Psoas muscle (tissue), 8 donors: ENCODE results near the gene MTHFR. TPM values are rescaled to one million over a fixed set of nuclear protein-coding genes. Genes with fewer than 3 reads are reported as not detected.
"Not testable (repeated sequence)": the region's sequence is repeated elsewhere in the genome, so short reads cannot be mapped to it uniquely, and the experiment has no call there.

Source experiments
- ATAC-seq, 4 donors: fragments of 200-7000 bp; cut with Tn5 transposase; one replicate each; pipeline ENCODE4 v1.9.1; 2020; ENCODE audit warnings: moderate library complexity in 3 of 4, mild to moderate bottlenecking in 2 of 4
- DNase-seq, 2 donors: peaks; one replicate each; pipeline ENCODE4 v3.0.0-alpha.2; 2020
- H3K27ac ChIP-seq: fragments of 200-600 bp; one replicate; pipeline ENCODE4 v1.8.0; 2022
- H3K27me3 ChIP-seq, 3 donors: fragments of 200-600 bp in 1 of 3; one replicate each; pipeline versions ENCODE4 v1.6.1 to v1.8.0; 2013 to 2022; ENCODE audit warnings: low read length in 2 of 3, mild to moderate bottlenecking in 2 of 3, moderate library complexity in 1 of 3; ENCODE audit not compliant: insufficient read depth in 3 of 3
- H3K36me3 ChIP-seq, 2 donors: fragments of 200-600 bp in 1 of 2; one replicate each; pipeline versions ENCODE4 v1.6.1 to v1.8.0; 2013 to 2022; ENCODE audit warnings: low read depth in 1 of 2, mild to moderate bottlenecking in 1 of 2, moderate library complexity in 1 of 2; ENCODE audit not compliant: insufficient read depth in 1 of 2
- H3K4me1 ChIP-seq: fragments of 200-600 bp; one replicate; pipeline ENCODE4 v1.8.0; 2022
- H3K4me3 ChIP-seq: fragments of 200-600 bp; one replicate; pipeline ENCODE4 v1.8.0; 2022; ENCODE audit warnings: mild to moderate bottlenecking
- H3K9me3 ChIP-seq: fragments of 200-600 bp; one replicate; pipeline ENCODE4 v1.8.0; 2022
- CTCF ChIP-seq: fragments of 200-600 bp; IDR thresholded peaks from one replicate; pipeline ENCODE4 v1.8.0; 2022; ENCODE audit warnings: antibody characterized with exemption
- WGBS, 3 donors: extraction: QIAGEN DNeasy Blood & Tissue Kit; methylation state at CpG; one replicate each; pipeline versions ENCODE4 v1.1.6 to v1.1.7; 2013; 5-methylcytosine and 5-hydroxymethylcytosine counted together
- intact Hi-C, 2 donors: fragments of 100-400 bp; cut with DNase I; formaldehyde crosslinking; loops; one replicate each; pipeline versions ENCODE4 v1.11.0 to v1.14.2; 2022
- polyA plus RNA-seq, 3 donors: library from polyadenylated mRNA; stranded (reverse); fragments of 200-250 nt; gene quantifications; one replicate each; pipeline ENCODE4 v1.2.3, GENCODE V29; 2013
- total RNA-seq, 4 donors: library from RNA; stranded (reverse); fragmentation: NEBNext Ultra II Directional in 2 of 4; extraction: Animal tissue kit (Norgen Biotek cat#: 25700) in 2 of 4; gene quantifications; one replicate each; pipeline versions ENCODE4 v1.2.1 to v1.2.4, GENCODE V29; 2021 to 2023
- donor health status: healthy with polysubstance abuse.
- donor health status: DM: no; HTN: no; CAD: no; lungs with moderate emphysema.
- donor health status: Bipolar disorder and iron deficiency.
- donor health status: healthy.
- donor health status: DM: yes; HTN: yes; CAD: no.
- donor health status: DM: no; HTN: no; CAD: no.
- donor health status: DM: no; HTN: no; CAD: no.
- donor health status: DM: yes; HTN: yes; CAD: no.

MTHFR gene
- total and polyA plus RNA-seq, 7 donors = 5.8 to 26.2 (median 15.3) TPM

DNA sequence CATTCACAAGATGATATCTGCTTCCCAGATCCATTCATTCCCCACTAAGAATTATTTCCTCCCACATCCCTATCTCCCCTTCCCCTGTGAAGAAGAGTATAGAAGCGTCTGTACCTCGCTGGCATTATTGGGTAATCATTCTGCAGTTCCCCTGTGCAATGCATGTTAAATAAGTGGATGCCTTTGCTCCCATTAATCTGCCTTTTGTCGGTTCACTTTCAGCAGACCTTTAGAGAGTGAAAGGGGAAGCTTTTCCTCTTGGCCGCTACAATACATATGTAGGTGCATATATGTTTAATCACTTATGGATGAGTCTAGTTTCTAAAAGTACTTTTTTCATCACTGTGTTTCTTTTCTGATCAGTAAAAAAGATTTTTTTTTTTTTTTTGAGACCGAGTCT is 7.3 kb upstream of the MTHFR start:
- Histone ChIP-seq H3K4me3 (no peak overlapping the region), H3K9me3 (no peaks in the 10 kb centered on the region), H3K4me1 (peaks cover 7% of the 10 kb centered on the region), H3K27me3 (no peaks in the 10 kb centered on the region), H3K27ac (no peak overlapping the region), H3K36me3 (peaks cover 5 to 82% of the 10 kb centered on the region in 2 donors)
- intact Hi-C loops = no loop called here
- WGBS, 3 donors = 89 to 93% (median 90%) methylated on average over 5 of the region's 5 CpGs
- ATAC-seq (no peak), DNase-seq (no peak)
- no peak for TF ChIP-seq CTCF

DNA sequence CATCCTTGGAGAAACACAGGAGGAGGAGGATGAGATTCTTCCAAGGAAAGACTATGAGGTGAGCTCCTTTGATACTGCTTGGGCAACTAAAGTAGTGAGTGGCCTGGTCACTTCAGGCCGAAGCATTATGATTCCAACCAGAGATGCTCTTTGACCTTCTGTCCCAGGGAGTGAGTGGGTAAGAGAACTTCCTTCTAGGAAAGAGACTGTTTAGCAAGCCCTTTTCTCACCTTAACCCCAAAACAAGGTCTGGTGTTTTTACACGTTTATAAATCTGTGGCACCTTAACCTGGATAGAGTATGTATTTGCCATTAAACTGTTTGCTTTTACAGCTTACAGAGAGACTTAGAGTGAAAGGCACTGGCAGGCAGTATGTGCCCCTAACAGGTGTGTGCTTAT is 1.4 kb upstream of the MTHFR start:
- Histone ChIP-seq H3K4me1 (peaks cover 39% of the 10 kb centered on the region), H3K4me3 (peak overlapping the region; percentile 93), H3K27ac (peak overlapping the region; percentile 99), H3K9me3 (no peaks in the 10 kb centered on the region), H3K36me3 (peaks cover 3 to 48% of the 10 kb centered on the region in 2 donors), H3K27me3 (no peaks in the 10 kb centered on the region)
- DNase-seq (no peak), ATAC-seq (no peak)
- TF ChIP-seq CTCF = no peak
- 56 to 65% (median 61%) methylated on average over 2 of the region's 2 CpGs for WGBS, 3 donors
- intact Hi-C loops = loop anchor here in 1 of 2 donors (10.0 kb wide), 1 partner anchor 528 kb away; no protein-coding TSS in a partner anchor

GRCh38 chr1:11806307-11806936 is 658 bp upstream of the MTHFR start:
- peaks cover 41% of the 10 kb centered on the region for H3K4me1 ChIP-seq

DNA sequence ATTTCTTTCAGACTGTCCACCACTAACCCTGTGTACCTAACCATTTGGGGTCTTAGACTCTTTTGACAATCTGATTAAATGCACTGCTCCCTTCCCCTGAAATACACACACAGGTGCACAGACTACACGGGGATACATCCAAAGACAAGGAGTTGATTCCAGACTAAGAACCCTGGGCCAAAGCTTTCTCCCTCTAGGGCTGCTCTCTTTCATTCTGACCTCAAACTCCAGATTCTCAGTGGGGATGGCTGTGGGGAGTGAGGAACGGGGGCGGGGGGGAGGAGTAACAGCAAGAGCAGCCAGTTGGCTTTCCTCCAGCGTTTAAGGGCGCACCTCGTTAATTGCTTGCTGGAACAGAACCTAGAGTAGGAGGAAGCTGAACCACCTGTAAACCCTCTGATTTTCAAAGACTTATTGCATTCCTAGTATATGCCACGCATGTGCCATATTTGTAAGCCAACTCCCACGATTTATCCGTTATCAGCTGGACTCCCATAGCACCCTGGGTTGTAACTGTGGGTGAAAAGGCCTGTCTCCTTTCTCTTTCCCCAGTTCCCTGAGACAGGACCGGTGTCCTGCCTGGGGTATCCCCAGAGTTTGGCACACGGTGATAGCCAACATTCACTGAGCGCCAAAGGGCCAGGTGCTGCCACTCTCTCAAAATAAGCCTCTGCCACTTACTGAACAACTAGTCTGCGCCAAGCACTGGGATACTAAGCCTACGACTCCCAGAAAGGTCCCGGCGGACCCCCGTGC is 920 bp downstream of the MTHFR start:
- H3K9me3 ChIP-seq = no peaks in the 10 kb centered on the region
- H3K27ac ChIP-seq = peak overlapping the region; percentile 99
- DNase-seq (peak in 1 of 2 donors; percentile 57), ATAC-seq (peak; percentile 1 to 14 (median 4))
- intact Hi-C loops = loop anchor here in 1 of 2 donors (10.0 kb wide), 1 partner anchor 530 kb away; no protein-coding TSS in a partner anchor
- H3K4me1 ChIP-seq = peaks cover 45% of the 10 kb centered on the region
- H3K36me3 ChIP-seq = peaks cover 3 to 42% of the 10 kb centered on the region in 2 donors
- no peak for TF ChIP-seq CTCF
- H3K4me3 ChIP-seq = peak overlapping the region; percentile 93
- no peaks in the 10 kb centered on the region for H3K27me3 ChIP-seq
- WGBS, 3 donors = 1 to 3% (median 1%) methylated on average over 17 of the region's 17 CpGs

More at GRCh38 chr1:11806307-11806936, 658 bp upstream of the MTHFR start:
- no peak for TF ChIP-seq CTCF
- peak overlapping the region; percentile 99 for H3K27ac ChIP-seq
- peaks cover 3 to 42% of the 10 kb centered on the region in 2 donors for H3K36me3 ChIP-seq
- H3K27me3 ChIP-seq = no peaks in the 10 kb centered on the region
- H3K9me3 ChIP-seq = no peaks in the 10 kb centered on the region
- WGBS, 3 donors = 0 to 1% (median 1%) methylated on average over 17 to 20 of the region's 20 CpGs
- H3K4me3 ChIP-seq = peak overlapping the region; percentile 93
- intact Hi-C loops = loop anchor here in 1 of 2 donors (10.0 kb wide), 1 partner anchor 528 kb away; no protein-coding TSS in a partner anchor
- ATAC-seq = peak; percentile 28 to 51 (median 40)
- DNase-seq = no peak

- Histone ChIP-seq H3K36me3 (peaks cover 3 to 42% of the 10 kb centered on the region in 2 donors), H3K4me3 (peak overlapping the region; percentile 93), H3K27ac (peak overlapping the region; percentile 99), H3K4me1 (peaks cover 40% of the 10 kb centered on the region)
- intact Hi-C loops = loop anchor here in 1 of 2 donors (10.0 kb wide), 1 partner anchor 531 kb away; no protein-coding TSS in a partner anchor
- not testable (repeated sequence) for DNase-seq, H3K9me3 ChIP-seq, H3K27me3 ChIP-seq, ATAC-seq
- 54 to 64% (median 56%) methylated on average over 9 of the region's 9 CpGs for WGBS, 3 donors
Measured at GRCh38 chr1:11803924-11804665, 1.7 kb downstream of the MTHFR start.
